ENCODE data around the gene TUBGCP6.

DNA sequence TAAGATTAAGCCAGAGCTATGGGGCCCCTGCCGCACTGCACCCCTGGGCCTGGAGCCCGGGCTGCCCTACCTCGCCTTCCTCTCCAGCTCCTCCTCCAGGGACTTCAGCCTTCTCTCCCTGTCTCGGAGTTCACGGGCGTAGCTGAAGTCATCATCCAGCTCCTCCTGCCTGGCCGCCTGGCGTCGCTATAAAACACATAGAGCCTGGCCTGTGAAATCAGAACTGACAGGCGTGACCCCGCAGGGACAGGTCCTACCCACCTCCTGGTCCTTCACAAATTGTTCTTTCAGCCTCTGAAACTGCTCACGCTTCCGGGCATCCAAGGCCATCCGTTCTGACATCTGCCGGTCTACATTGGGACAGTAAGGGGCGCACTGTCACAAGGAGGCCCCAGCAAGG lies 20.8 kb downstream of the TUBGCP6 start:
- TF ChIP-seq, protein P1, sequence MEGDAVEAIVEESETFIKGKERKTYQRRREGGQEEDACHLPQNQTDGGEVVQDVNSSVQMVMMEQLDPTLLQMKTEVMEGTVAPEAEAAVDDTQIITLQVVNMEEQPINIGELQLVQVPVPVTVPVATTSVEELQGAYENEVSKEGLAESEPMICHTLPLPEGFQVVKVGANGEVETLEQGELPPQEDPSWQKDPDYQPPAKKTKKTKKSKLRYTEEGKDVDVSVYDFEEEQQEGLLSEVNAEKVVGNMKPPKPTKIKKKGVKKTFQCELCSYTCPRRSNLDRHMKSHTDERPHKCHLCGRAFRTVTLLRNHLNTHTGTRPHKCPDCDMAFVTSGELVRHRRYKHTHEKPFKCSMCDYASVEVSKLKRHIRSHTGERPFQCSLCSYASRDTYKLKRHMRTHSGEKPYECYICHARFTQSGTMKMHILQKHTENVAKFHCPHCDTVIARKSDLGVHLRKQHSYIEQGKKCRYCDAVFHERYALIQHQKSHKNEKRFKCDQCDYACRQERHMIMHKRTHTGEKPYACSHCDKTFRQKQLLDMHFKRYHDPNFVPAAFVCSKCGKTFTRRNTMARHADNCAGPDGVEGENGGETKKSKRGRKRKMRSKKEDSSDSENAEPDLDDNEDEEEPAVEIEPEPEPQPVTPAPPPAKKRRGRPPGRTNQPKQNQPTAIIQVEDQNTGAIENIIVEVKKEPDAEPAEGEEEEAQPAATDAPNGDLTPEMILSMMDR (conservative IDR thresholded peaks at IDR 0.05; ENCODE audit: low read depth in 2 of 2), result no peak; a peak in 1 of 4 replicates
- TF ChIP-seq POLR2AphosphoS5 (IDR thresholded peaks at IDR 0.05; ENCODE audit: low read depth) (no peak), STAT1 (IDR thresholded peaks at IDR 0.05; ENCODE audit: unreplicated experiment) (no peak), REST (IDR thresholded peaks at IDR 0.05; ENCODE audit: unreplicated experiment) (no peak), EZH2phosphoT487 (IDR thresholded peaks at IDR 0.05; ENCODE audit: unreplicated experiment) (no peak), EZH2 (IDR thresholded peaks at IDR 0.05; ENCODE audit: low read depth, unreplicated experiment) (no peak), CREB1 (CRISPR knock-in tag; IDR thresholded peaks at IDR 0.05; ENCODE audit: low read depth) (no peak), ZNF462 (CRISPR knock-in tag; IDR thresholded peaks at IDR 0.05) (no peak), ZNF114 (CRISPR knock-in tag; IDR thresholded peaks at IDR 0.05) (no peak), JUNB (IDR thresholded peaks at IDR 0.05; ENCODE audit: unreplicated experiment) (no peak), NANOG (IDR thresholded peaks at IDR 0.05; ENCODE audit: borderline replicate concordance) (no peak), ZNF331 (CRISPR knock-in tag; IDR thresholded peaks at IDR 0.05; ENCODE audit: low read depth) (no peak)
- TF ChIP-seq, protein P2, sequence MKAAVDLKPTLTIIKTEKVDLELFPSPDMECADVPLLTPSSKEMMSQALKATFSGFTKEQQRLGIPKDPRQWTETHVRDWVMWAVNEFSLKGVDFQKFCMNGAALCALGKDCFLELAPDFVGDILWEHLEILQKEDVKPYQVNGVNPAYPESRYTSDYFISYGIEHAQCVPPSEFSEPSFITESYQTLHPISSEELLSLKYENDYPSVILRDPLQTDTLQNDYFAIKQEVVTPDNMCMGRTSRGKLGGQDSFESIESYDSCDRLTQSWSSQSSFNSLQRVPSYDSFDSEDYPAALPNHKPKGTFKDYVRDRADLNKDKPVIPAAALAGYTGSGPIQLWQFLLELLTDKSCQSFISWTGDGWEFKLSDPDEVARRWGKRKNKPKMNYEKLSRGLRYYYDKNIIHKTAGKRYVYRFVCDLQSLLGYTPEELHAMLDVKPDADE (IDR thresholded peaks at IDR 0.05), result no peak
